GM12878 (cell line): ENCODE data around the gene S100A2. TPM values are rescaled to one million over a fixed set of nuclear protein-coding genes. Genes with fewer than 3 reads are reported as not detected.

Experiments used
- ATAC-seq: fragments of 200-7000 bp; cut with Tn5 transposase; 3 replicates; pipeline ENCODE4 v1.9.1; 2020; ENCODE audit warnings: mild to moderate bottlenecking, moderate library complexity
- BruUV-seq: library from RNA; stranded (reverse); fragments of 400-500 nt; replicated peaks from 2 replicates; lab custom pipeline; 2021; lab: Mats Ljungman, UMichigan
- CTCF ChIA-PET: fragments of 300-600 bp; sonication (Branson Sonifier 250); formaldehyde crosslinking; extraction: SDS; loops from one replicate; lab custom pipeline; 2021; ENCODE audit warnings: inconsistent platforms; lab: Yijun Ruan, JAX
- POLR2A ChIA-PET: fragments of 350-600 bp; formaldehyde crosslinking; extraction: SDS; loops from one replicate; lab custom pipeline; 2021; ENCODE audit warnings: inconsistent platforms; lab: Charles Lee
- RAD21 ChIA-PET: fragments of 300-600 bp; sonication (Branson Sonifier 250); formaldehyde crosslinking; loops from one replicate; lab custom pipeline; 2023; ENCODE audit warnings: antibody characterized with exemption; ENCODE audit not compliant: unreplicated experiment; lab: Charles Lee
- SMC1A ChIA-PET: fragments of 300-600 bp; sonication (Branson Sonifier 250); formaldehyde crosslinking; loops from one replicate; lab custom pipeline; 2023; ENCODE audit not compliant: unreplicated experiment, uncharacterized antibody; lab: Charles Lee
- DNase-seq: peaks from one replicate; pipeline ENCODE4 v3.0.0-alpha.2; 2011; ENCODE audit warnings: low read depth, low spot score
- FAIRE-seq: peaks from 3 replicates; lab custom pipeline; 2011; peaks lifted over from hg19 to GRCh38; lab: Jason Lieb, UNC
- H2AFZ ChIP-seq: 2 replicates; pipeline ENCODE4 v1.6.0; 2011; ENCODE audit warnings: low read depth, low read length, control low read depth; ENCODE audit not compliant: control insufficient read depth
- H3K27ac ChIP-seq: 2 replicates; pipeline ENCODE4 v1.5.1; 2011; ENCODE audit warnings: control low read depth; ENCODE audit not compliant: control insufficient read depth, insufficient read depth
- H3K27me3 ChIP-seq, 2 experiments: replicated peaks in 1 of 2; 2 replicates each; pipeline versions ENCODE4 v1.6.0 to v1.6.1; 2011; ENCODE audit warnings: low read length in 1 of 2; ENCODE audit not compliant: control insufficient read depth in 2 of 2, insufficient read depth in 2 of 2
- H3K36me3 ChIP-seq, 2 experiments: 2 replicates each; pipeline ENCODE4 v1.5.1; 2011; ENCODE audit warnings: low read length in 1 of 2; ENCODE audit not compliant: control insufficient read depth in 2 of 2, insufficient read depth in 2 of 2
- H3K4me1 ChIP-seq: 2 replicates; pipeline ENCODE4 v1.6.1; 2011; ENCODE audit warnings: mild to moderate bottlenecking, low read length, moderate library complexity, mixed read lengths; ENCODE audit not compliant: control insufficient read depth, insufficient read depth
- H3K4me2 ChIP-seq: 2 replicates; pipeline ENCODE4 v1.6.0; 2011; ENCODE audit warnings: control low read depth; ENCODE audit not compliant: control insufficient read depth, insufficient read depth
- H3K4me3 ChIP-seq: fragments of 200-600 bp; sonication (generic); 2 replicates; pipeline ENCODE4 v1.5.1; 2016
- H3K79me2 ChIP-seq: 2 replicates; pipeline ENCODE4 v1.6.0; 2011; ENCODE audit warnings: low read length; ENCODE audit not compliant: control insufficient read depth, insufficient read depth
- H3K9ac ChIP-seq: 2 replicates; pipeline ENCODE4 v1.8.0; 2011; ENCODE audit warnings: low read length, control low read depth, mixed read lengths; ENCODE audit not compliant: control insufficient read depth, insufficient read depth
- H3K9me3 ChIP-seq: replicated peaks from 3 replicates; pipeline ENCODE4 v1.5.1; 2011; ENCODE audit warnings: mild to moderate bottlenecking, low read length; ENCODE audit not compliant: control insufficient read depth, insufficient read depth
- H4K20me1 ChIP-seq: 2 replicates; pipeline ENCODE4 v1.6.0; 2011; ENCODE audit not compliant: control insufficient read depth, insufficient read depth
- CEBPB ChIP-seq, 2 experiments: fragments of 150-350 bp in 1 of 2; IDR thresholded peaks; 2 replicates each; pipeline ENCODE4 v1.6.1; 2012 to 2014; ENCODE audit warnings: low read depth in 2 of 2, low read length in 2 of 2, borderline replicate concordance in 1 of 2, inconsistent platforms in 1 of 2
- DPF2 ChIP-seq: fragments of 450-650 bp; IDR thresholded peaks from 2 replicates; pipeline ENCODE4 v1.6.1; 2017; ENCODE audit warnings: mild to moderate bottlenecking
- E4F1 ChIP-seq: fragments of 450-650 bp; IDR thresholded peaks from 2 replicates; pipeline ENCODE4 v1.6.1; 2018; ENCODE audit warnings: borderline replicate concordance, mild to moderate bottlenecking; ENCODE audit not compliant: partially characterized antibody
- HDAC2 ChIP-seq: fragments of 200-600 bp; sonication (generic); IDR thresholded peaks from 2 replicates; pipeline ENCODE4 v1.6.1; 2017
- MAX ChIP-seq: IDR thresholded peaks from 2 replicates; pipeline ENCODE4 v1.6.1; 2012; ENCODE audit warnings: low read depth, low read length, improper control_type of control experiment
- MEF2A ChIP-seq: IDR thresholded peaks from 2 replicates; pipeline ENCODE4 v1.6.1; 2011; ENCODE audit warnings: low read depth, mild to moderate bottlenecking, low read length, moderate library complexity; ENCODE audit not compliant: insufficient read depth
- RFX5 ChIP-seq: IDR thresholded peaks from 2 replicates; pipeline ENCODE4 v1.6.1; 2011; ENCODE audit warnings: low read depth, low read length, improper control_type of control experiment
- SIN3A ChIP-seq: IDR thresholded peaks from 2 replicates; pipeline ENCODE4 v1.6.1; 2012; ENCODE audit warnings: low read depth, low read length, improper control_type of control experiment
- SKIL ChIP-seq: fragments of 450-650 bp; IDR thresholded peaks from 2 replicates; pipeline ENCODE4 v1.6.1; 2017; ENCODE audit warnings: mild to moderate bottlenecking, low read depth, inconsistent platforms; ENCODE audit not compliant: poor library complexity, severe bottlenecking
- SPI1 ChIP-seq: IDR thresholded peaks from 2 replicates; pipeline ENCODE4 v1.6.1; 2011; ENCODE audit warnings: low read depth, mild to moderate bottlenecking, low read length, moderate library complexity, borderline replicate concordance; ENCODE audit not compliant: insufficient read depth
- WGBS: methylation state at CpG from one replicate; pipeline ENCODE4 v1.1.6; 2016; ENCODE audit warnings: low lambda C conversion rate; ENCODE audit not compliant: insufficient replicate concordance, insufficient coverage; ENCODE audit errors: missing lambda C conversion rate; 5-methylcytosine and 5-hydroxymethylcytosine counted together
- in situ Hi-C: fragments of 300-500 bp; cut with MboI; formaldehyde crosslinking; loops from 9 replicates; pipeline ENCODE4 v1.14.3; 2018; ENCODE audit warnings: mixed read lengths
- intact Hi-C: fragments of 100-400 bp; cut with micrococcal nuclease; formaldehyde crosslinking; loops from one replicate; pipeline ENCODE4 v1.14.2; 2022; ENCODE audit not compliant: unreplicated experiment
- polyA plus RNA-seq, 11 experiments: library from polyadenylated mRNA; depleted of rRNA in 4 of 11; unstranded in 6 of 11; stranded (reverse) in 5 of 11; fragments of >200 nt; fragmentation: Nextera tagmentation in 4 of 11; fragmentation: Illumina TruSeq in 1 of 11; extraction: Ambion mirVana in 4 of 11; extraction: Trizol in 1 of 11; gene quantifications; 1 replicate in 1 of 11; 2 replicates in 10 of 11; pipeline versions ENCODE4 v1.2.1 to v1.2.3, GENCODE V29; 2011 to 2016; ENCODE audit warnings: inconsistent platforms in 2 of 11, missing spikeins in 2 of 11, low read depth in 1 of 11
- total RNA-seq, 4 experiments: library from RNA; depleted of rRNA in 3 of 4; stranded (reverse); fragments of >200 nt in 3 of 4; fragmentation: Illumina TruSeq in 1 of 4; extraction: Trizol in 1 of 4; gene quantifications; 2 replicates each; pipeline versions ENCODE4 v1.2.1 to v1.2.3, GENCODE V29; 2013 to 2021

The S100A2 gene
- total and polyA plus RNA-seq, 10 of the 15 experiments (the other 5 are each of a cell fraction or from before 2014, with no cell fraction given), result 0.11 to 1.5 (median 0.59) TPM; not detected in 2

GRCh38 chr1:153556348-153556747 is 9.3 kb downstream of the S100A2 start:
- no peak for ATAC-seq
- Histone ChIP-seq H2AFZ (no peak overlapping the region), H3K4me2 (no peak overlapping the region), H3K4me3 (no peak overlapping the region), H3K27ac (no peak overlapping the region), H3K4me1 (no peaks in the 10 kb centered on the region), H3K36me3 (no peaks in the 10 kb centered on the region), H4K20me1 (no peaks in the 10 kb centered on the region), H3K9me3 (no peaks in the 10 kb centered on the region), H3K9ac (no peak overlapping the region), H3K27me3 (no peaks in the 10 kb centered on the region), H3K79me2 (no peaks in the 10 kb centered on the region)
- no peak for FAIRE-seq
- ChIA-PET POLR2A (no interaction called here), CTCF (interaction anchor here (0.6 to 1.4 kb wide), 3 partner anchors 12 to 121 kb away, joined by 3 to 6 read pairs (median 4); no protein-coding TSS in a partner anchor), RAD21 (interaction anchor here (1.3 to 4.2 kb wide), 3 partner anchors 11 to 196 kb away, joined by 3 to 17 read pairs (median 4); partner anchors contain the start of gene S100A6), SMC1A (interaction anchor here (1.0 kb wide), 1 partner anchor 10 kb away, joined by 3 read pairs; no protein-coding TSS in a partner anchor)
- intact Hi-C loops, result no loop called here
- in situ Hi-C loops, result no loop called here
- WGBS, result 86% methylated on average over 1 of the region's 1 CpG
- DNase-seq, result no peak
- TF ChIP-seq CEBPB (IDR thresholded peaks at IDR 0.05; ENCODE audit: borderline replicate concordance in 1 of 2, low read depth in 2 of 2, low read length in 2 of 2) (no peak), SPI1 (peak; percentile 25; the same call in 1 of the 2 replicates)
- no TSS peak for BruUV-seq

- no peaks in the 10 kb centered on the region for H4K20me1 ChIP-seq
- no peaks in the 10 kb centered on the region for H3K36me3 ChIP-seq
- POLR2A ChIA-PET, result interaction anchor here (1.9 kb wide), 1 partner anchor 12 kb away, joined by 4 read pairs; no protein-coding TSS in a partner anchor
- H3K4me1 ChIP-seq, result no peaks in the 10 kb centered on the region
- no peaks in the 10 kb centered on the region for H3K27me3 ChIP-seq
- no peak overlapping the region for H3K4me2 ChIP-seq
- no TSS peak for BruUV-seq
- ATAC-seq (no peak), DNase-seq (no peak), FAIRE-seq (no peak)
- no peak overlapping the region for H3K27ac ChIP-seq
- CTCF ChIA-PET, result interaction anchor here (1.0 to 1.6 kb wide), 5 partner anchors 9 to 59 kb away, joined by 3 to 8 read pairs (median 3); partner anchors contain the start of gene S100A4
- RAD21 ChIA-PET, result interaction anchor here (4.2 kb wide), 1 partner anchor 20 kb away, joined by 17 read pairs; the partner anchor contains the start of gene S100A6
- in situ Hi-C loops (no loop called here), intact Hi-C loops (no loop called here)
- SMC1A ChIA-PET, result interaction anchor here (0.9 to 1.8 kb wide), 2 partner anchors 9 to 22 kb away, joined by 3 to 10 read pairs; no protein-coding TSS in a partner anchor
- no peaks in the 10 kb centered on the region for H3K9me3 ChIP-seq
- WGBS, result 100% methylated on average over 2 of the region's 2 CpGs
- H3K79me2 ChIP-seq, result no peaks in the 10 kb centered on the region
- H3K4me3 ChIP-seq, result no peak overlapping the region
- no peak overlapping the region for H2AFZ ChIP-seq
- no peak overlapping the region for H3K9ac ChIP-seq
- no peak for TF ChIP-seq SIN3A
- TF ChIP-seq E4F1, result no peak
- TF ChIP-seq HDAC2, result no peak
- no peak for TF ChIP-seq RFX5
- TF ChIP-seq MEF2A, result no peak
- TF ChIP-seq MAX, result no peak
- TF ChIP-seq DPF2, result no peak
- no peak for TF ChIP-seq SKIL
Observed at GRCh38 chr1:153553830-153554541, 11.7 kb downstream of the S100A2 start.
